K562 treated with DMSO at 1 percent for 12 hours (cell line): Measurements from ENCODE around the gene RPL34. TPM values are rescaled to one million over a fixed set of nuclear protein-coding genes. Genes with fewer than 3 reads are reported as not detected.

Experiments used
- total RNA-seq: library from RNA; unstranded; fragments of 300-600 nt; gene quantifications from 2 replicates; pipeline ENCODE4 v1.2.3, GENCODE V29; 2022; ENCODE audit not compliant: insufficient read depth

Gene RPL34
- total RNA-seq: 3,719 and 5,005 TPM in 2 replicates

DNA sequence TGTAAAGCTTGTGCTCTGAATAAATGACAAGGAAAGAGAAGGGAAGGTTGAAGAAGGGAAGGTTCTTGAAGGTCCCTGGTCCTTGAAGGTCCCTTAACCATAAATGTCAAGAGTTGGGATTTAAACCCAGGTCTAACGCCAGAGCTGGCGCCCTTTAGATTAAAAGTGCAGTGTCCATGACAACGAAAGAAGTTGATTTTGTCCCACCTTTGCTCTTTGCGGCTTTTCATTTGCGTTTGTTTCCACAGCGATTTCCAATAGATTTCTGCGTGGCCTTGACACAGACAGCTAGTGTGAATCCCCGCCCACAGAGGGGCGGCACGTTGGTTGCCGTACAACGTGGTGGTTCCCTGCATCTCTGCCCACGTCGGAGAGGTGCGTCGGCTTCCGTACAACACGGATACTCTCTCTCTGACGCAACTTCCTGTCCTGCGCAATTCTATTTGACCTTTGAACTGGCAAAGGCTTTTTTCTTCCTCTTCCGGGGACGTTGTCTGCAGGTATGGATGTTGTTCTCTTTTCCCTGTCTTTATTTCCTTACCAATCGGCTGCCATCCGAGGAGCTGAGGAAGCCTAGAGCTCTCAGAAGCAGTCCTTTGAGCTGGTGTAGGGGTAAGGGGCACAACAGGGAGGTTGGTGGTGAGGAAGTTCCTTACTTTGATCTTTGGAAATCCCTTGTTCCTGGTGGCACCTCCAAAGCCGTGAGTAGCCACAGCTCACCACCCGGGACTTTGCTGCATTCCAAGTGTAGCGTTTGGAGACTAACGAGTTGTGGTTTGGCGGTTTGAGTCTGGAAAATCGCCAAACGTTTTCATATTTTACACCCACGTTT is at the start of gene RPL34:
RPL34 (plus strand) TSS at position 476 of the 832 bp plus-strand sequence. CDS start 1,384 bp downstream, outside the sequence.

DNA sequence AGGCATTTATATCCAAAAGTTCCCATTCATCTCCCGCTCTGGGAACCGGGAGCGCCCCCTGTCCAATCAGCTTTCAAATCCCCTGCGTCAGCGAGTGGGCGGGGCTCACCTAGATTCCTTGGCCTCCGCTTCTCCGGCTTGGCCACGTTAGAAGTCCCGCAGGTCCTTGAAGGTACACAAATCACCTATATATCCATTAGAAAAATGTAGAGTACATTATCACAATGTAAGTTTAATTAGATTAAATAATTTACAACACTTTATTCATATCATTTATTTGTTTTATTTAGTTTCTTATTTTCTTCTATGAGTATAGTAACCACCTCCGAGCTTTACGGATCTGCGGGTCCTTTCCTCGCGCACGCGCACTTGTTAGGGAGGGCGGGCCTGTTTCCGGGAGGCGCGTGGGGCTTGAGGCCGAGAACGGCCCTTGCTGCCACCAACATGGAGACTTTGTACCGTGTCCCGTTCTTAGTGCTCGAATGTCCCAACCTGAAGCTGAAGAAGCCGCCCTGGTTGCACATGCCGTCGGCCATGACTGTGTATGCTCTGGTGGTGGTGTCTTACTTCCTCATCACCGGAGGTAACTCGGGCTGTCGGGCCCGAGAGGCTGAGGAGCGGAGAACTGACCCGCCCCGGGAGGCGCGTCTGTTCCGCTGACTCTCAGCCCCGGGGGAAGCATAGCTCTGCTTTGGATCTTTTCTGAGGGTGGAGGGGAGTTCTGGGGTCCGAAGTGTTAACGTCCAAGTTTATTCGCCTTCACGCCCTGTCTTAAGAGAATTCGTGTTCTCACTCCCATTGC is 30.0 kb downstream of the RPL34 start, which contains the start of gene OSTC:
OSTC (plus strand) TSS at position 388 of the 802 bp plus-strand sequence; CDS start at position 445, 57 bp downstream.

Other genes starting within 250 kb of the RPL34 start
- 152 and 190 TPM in 2 replicates for gene OSTC, start 30.0 kb downstream of the RPL34 start, total RNA-seq
- not detected in 2 replicates for gene ETNPPL, start 142.5 kb downstream of the RPL34 start, total RNA-seq